Measurements from ENCODE around the gene ADAMTSL4. TPM values are rescaled to one million over a fixed set of nuclear protein-coding genes. Genes with fewer than 3 reads are reported as not detected.

ADAMTSL4 gene
- total and polyA plus RNA-seq, 2 of the 8 experiments (the other 6 are each of a cell fraction or from before 2014, with no cell fraction given): 4.2 to 5.4 TPM

GRCh38 chr1:150525348-150525747, 23.9 kb upstream of the ADAMTSL4 start (continued):
- no peak for TF ChIP-seq CHD7 (IDR thresholded peaks at IDR 0.05; ENCODE audit: insufficient replicate concordance, low read length)
- TF ChIP-seq SIRT6 (IDR thresholded peaks at IDR 0.05; ENCODE audit: low read length): no peak
- no peak for TF ChIP-seq POLR2A (IDR thresholded peaks at IDR 0.05; ENCODE audit: control extremely low read depth in 1 of 2, low read depth in 2 of 2, low read length in 2 of 2)
- no peak for TF ChIP-seq TAF7 (optimal IDR thresholded peaks at IDR 0.05; ENCODE audit: borderline replicate concordance, low read depth, low read length)
- TF ChIP-seq SP4 (IDR thresholded peaks at IDR 0.05; ENCODE audit: low read length): no peak
- TF ChIP-seq EZH2 (IDR thresholded peaks at IDR 0.05; ENCODE audit: low read depth, low read length, severe bottlenecking): no peak
- no peak for TF ChIP-seq JUND (IDR thresholded peaks at IDR 0.05; ENCODE audit: low read length)
- no peak for TF ChIP-seq E2F6 (IDR thresholded peaks at IDR 0.05)
- TF ChIP-seq SIN3A (conservative IDR thresholded peaks at IDR 0.05 in 1 of 2, IDR thresholded peaks at IDR 0.05 in 1 of 2; ENCODE audit: low read depth in 1 of 2, low read length in 2 of 2): no peak
- TF ChIP-seq CREB1 (IDR thresholded peaks at IDR 0.05): no peak
